ENCODE data around the gene C19orf53.

DNA sequence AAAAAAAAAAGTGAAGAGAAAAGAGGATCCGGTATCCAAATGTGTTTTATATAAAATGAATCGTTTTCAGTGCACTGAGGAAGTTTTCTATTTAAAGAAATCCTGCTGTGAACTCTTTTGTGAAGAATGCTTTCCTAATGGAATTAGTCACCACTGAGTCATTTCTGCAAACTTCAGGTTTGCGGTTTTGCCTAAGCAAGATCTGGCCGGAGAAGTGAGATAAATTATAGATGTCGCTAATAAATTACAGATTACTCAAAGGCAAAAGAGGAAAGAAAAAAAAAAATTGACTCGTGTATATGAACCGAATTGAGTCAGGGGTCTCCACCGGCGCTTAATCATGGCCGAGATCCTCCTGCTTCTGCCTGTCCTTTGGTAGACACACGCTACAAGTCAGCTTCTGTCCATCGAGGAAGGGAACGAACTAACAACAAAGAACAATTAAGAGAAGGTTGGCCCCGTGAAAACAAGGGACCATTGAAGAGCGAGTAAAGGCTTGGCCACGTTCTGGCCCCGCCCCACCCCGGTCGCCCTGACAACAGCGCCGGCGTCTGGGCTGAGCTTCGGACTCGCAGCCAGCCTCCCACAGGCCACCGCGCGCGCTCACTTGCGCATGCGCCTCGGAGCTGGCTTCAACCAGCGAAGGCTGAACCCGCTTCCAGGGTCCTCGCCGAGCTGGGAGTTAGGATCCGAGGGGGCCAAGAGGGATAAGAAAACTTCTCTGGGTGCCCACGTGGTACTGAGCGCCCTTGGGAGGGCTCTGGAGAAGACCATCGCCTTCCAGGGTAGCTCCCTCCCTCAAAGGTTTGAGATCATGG is 42.9 kb upstream of the C19orf53 start:
- TF ChIP-seq ARNT (IDR thresholded peaks at IDR 0.05) (no peak), SP1 (IDR thresholded peaks at IDR 0.05) (no peak), FOXA1 (IDR thresholded peaks at IDR 0.05) (no peak), SUZ12 (IDR thresholded peaks at IDR 0.05) (no peak), NFRKB (IDR thresholded peaks at IDR 0.05) (no peak), TARDBP (IDR thresholded peaks at IDR 0.05) (no peak), FOXM1 (IDR thresholded peaks at IDR 0.05; ENCODE audit: borderline replicate concordance) (no peak), ZNF384 (IDR thresholded peaks at IDR 0.05) (no peak), BHLHE40 (IDR thresholded peaks at IDR 0.05; ENCODE audit: borderline replicate concordance) (no peak), HDGF (IDR thresholded peaks at IDR 0.05; ENCODE audit: borderline replicate concordance) (no peak), ELF4 (IDR thresholded peaks at IDR 0.05) (no peak)
